Caco-2 (cell line): ENCODE data around the gene OCEL1. TPM values are rescaled to one million over a fixed set of nuclear protein-coding genes. Genes with fewer than 3 reads are reported as not detected.

Source experiments
- Bru-seq: library from RNA; stranded (reverse); fragments of 400-500 nt; gene quantifications from one replicate; lab custom pipeline; 2021; lab: Mats Ljungman, UMichigan
- BruChase-seq, 2 experiments: library from RNA; stranded (reverse); fragments of 400-500 nt; gene quantifications; one replicate each; lab custom pipeline; 2021; lab: Mats Ljungman, UMichigan
- BruUV-seq: library from RNA; stranded (reverse); fragments of 400-500 nt; replicated peaks from 2 replicates; lab custom pipeline; 2021; lab: Mats Ljungman, UMichigan
- CTCF ChIA-PET: fragments of 300-600 bp; sonication (Branson Sonifier 250); formaldehyde crosslinking; loops from one replicate; lab custom pipeline; 2022; ENCODE audit warnings: antibody characterized with exemption; lab: Charles Lee
- POLR2A ChIA-PET: fragments of 300-600 bp; sonication (Branson Sonifier 250); formaldehyde crosslinking; loops from one replicate; lab custom pipeline; 2022; ENCODE audit warnings: antibody characterized with exemption; lab: Charles Lee
- DNase-seq, 2 experiments: peaks; one replicate each; pipeline versions ENCODE4 v3.0.0 to v3.0.0-alpha.2; 2020 to 2022
- H3K27me3 ChIP-seq: replicated peaks from 2 replicates; pipeline ENCODE4 v1.6.0; 2011; ENCODE audit warnings: low read length; ENCODE audit not compliant: control insufficient read depth, insufficient read depth
- H3K36me3 ChIP-seq: 2 replicates; pipeline ENCODE4 v1.5.1; 2011; ENCODE audit warnings: low read length; ENCODE audit not compliant: control insufficient read depth, insufficient read depth
- H3K4me1 ChIP-seq: fragments of 250-450 bp; sonication (Bioruptor Pico); 2 replicates; pipeline ENCODE4 v1.5.1; 2020; ENCODE audit warnings: mild to moderate bottlenecking
- H3K4me3 ChIP-seq: 2 replicates; pipeline ENCODE4 v1.5.1; 2011; ENCODE audit warnings: low read depth, mild to moderate bottlenecking, control low read depth, low read length
- H3K9me3 ChIP-seq: fragments of 250-450 bp; sonication (Bioruptor Pico); 2 replicates; pipeline ENCODE4 v1.5.1; 2020; ENCODE audit warnings: mild to moderate bottlenecking, moderate library complexity
- H3K27ac Mint-ChIP-seq: one replicate; pipeline ENCODE4 v1.8.0; 2022; ENCODE audit warnings: mixed read lengths; ENCODE audit not compliant: unreplicated experiment
- H3K27me3 Mint-ChIP-seq: one replicate; pipeline ENCODE4 v1.8.0; 2022; ENCODE audit warnings: mixed read lengths; ENCODE audit not compliant: insufficient read depth, unreplicated experiment
- H3K36me3 Mint-ChIP-seq: one replicate; pipeline ENCODE4 v1.8.0; 2022; ENCODE audit warnings: mild to moderate bottlenecking, mixed read lengths; ENCODE audit not compliant: insufficient read depth, unreplicated experiment
- H3K4me1 Mint-ChIP-seq: one replicate; pipeline ENCODE4 v1.8.0; 2022; ENCODE audit warnings: low read depth, mixed read lengths; ENCODE audit not compliant: unreplicated experiment
- H3K4me3 Mint-ChIP-seq: one replicate; pipeline ENCODE4 v1.8.0; 2022; ENCODE audit warnings: mild to moderate bottlenecking, moderate library complexity, mixed read lengths; ENCODE audit not compliant: unreplicated experiment
- H3K9me3 Mint-ChIP-seq: one replicate; pipeline ENCODE4 v1.8.0; 2022; ENCODE audit warnings: mixed read lengths; ENCODE audit not compliant: unreplicated experiment
- CTCF ChIP-seq, 2 experiments: fragments of 200-600 bp in 1 of 2; IDR thresholded peaks; 1 replicate in 1 of 2; 2 replicates in 1 of 2; pipeline versions ENCODE4 v1.5.1 to v1.8.0; 2011 to 2022; ENCODE audit warnings: antibody characterized with exemption in 1 of 2, control low read depth in 1 of 2, inconsistent platforms in 1 of 2, low read depth in 1 of 2, low read length in 1 of 2, mild to moderate bottlenecking in 1 of 2, moderate library complexity in 1 of 2; ENCODE audit not compliant: insufficient read depth in 1 of 2, severe bottlenecking in 1 of 2, unreplicated experiment in 1 of 2
- intact Hi-C: fragments of 100-400 bp; cut with micrococcal nuclease; formaldehyde crosslinking; loops from one replicate; pipeline ENCODE4 v1.10.0; 2022; ENCODE audit not compliant: unreplicated experiment
- long read RNA-seq: library from polyadenylated mRNA; stranded (forward); transcript quantifications from one replicate; pipeline ENCODE4 v2.0.0, GENCODE V29; 2022
- total RNA-seq: library from RNA; stranded (reverse); gene quantifications from 2 replicates; pipeline ENCODE4 v1.2.3, GENCODE V29; 2022

Gene OCEL1
- total RNA-seq (14.9 and 20.3 TPM in 2 replicates), Bru-seq, nascent RNA (percentile 55 among the genes with signal in this experiment), BruChase-seq, experiment 1, labeled RNA remaining after a 2-hour chase (percentile 63 among the genes with signal in this experiment), BruChase-seq, experiment 2, labeled RNA remaining after a 6-hour chase (percentile 70 among the genes with signal in this experiment)
- long read RNA-seq, transcript OCEL1-202 (5 exons, 1,201 nt): major isoform, 6 of 32 reads
- long read RNA-seq, partial matches to known transcripts: 10 of 32 reads
- long read RNA-seq, other reads (novel, unspliced or antisense): 9 of 32 reads

- Histone ChIP-seq H3K9me3 (no peaks in the 10 kb centered on the region), H3K4me1 (no peaks in the 10 kb centered on the region), H3K4me3 (peak within 1 kb of the TSS; percentile 74), H3K36me3 (no peaks in the 10 kb centered on the region), H3K27me3 (no peaks in the 10 kb centered on the region)
- CTCF ChIA-PET: interaction anchor here (0.6 to 1.3 kb wide), 6 partner anchors 11 to 160 kb away, joined by 3 to 10 read pairs (median 3); partner anchors contain the start of gene USE1
- no TSS peak for BruUV-seq
- POLR2A ChIA-PET: interaction anchor here (0.5 to 1.6 kb wide), 10 partner anchors 11 to 1067 kb away, joined by 3 to 35 read pairs (median 4); partner anchors contain the start of genes DDA1, NR2F6 and USE1
- Mint-ChIP-seq H3K27me3 (no peaks in the 10 kb centered on the region), H3K4me3 (peak within 1 kb of the TSS; percentile 77), H3K9me3 (no peaks in the 10 kb centered on the region), H3K36me3 (peaks cover 32% of the 10 kb centered on the region), H3K27ac (peak within 1 kb of the TSS; percentile 87), H3K4me1 (no peaks in the 10 kb centered on the region)
- intact Hi-C loops: loop anchor here (1.0 to 5.0 kb wide), 4 partner anchors 20 to 151 kb away; partner anchors contain the start of genes BABAM1, HAUS8 and MYO9B
- no peak for TF ChIP-seq CTCF (IDR thresholded peaks at IDR 0.05; ENCODE audit: insufficient read depth in 1 of 2, low read depth in 1 of 2, low read length in 1 of 2, severe bottlenecking in 1 of 2, unreplicated experiment in 1 of 2)
- peak; percentile 97 to 98 for DNase-seq
Measured at GRCh38 chr19:17226002-17226933, at the start of gene OCEL1. Gene OCEL1, plus strand, starts transcription at chr19:17226226. Its CDS starts 22 bp downstream, at chr19:17226248.

GRCh38 chr19:17178291-17178690, 47.7 kb upstream of the OCEL1 start:
- H3K4me1 Mint-ChIP-seq: peaks cover 2% of the 10 kb centered on the region
- no peaks in the 10 kb centered on the region for H3K9me3 ChIP-seq
- CTCF ChIA-PET: no interaction called here
- H3K4me3 ChIP-seq: no peak overlapping the region
- no peak overlapping the region for H3K4me3 Mint-ChIP-seq
- no peaks in the 10 kb centered on the region for H3K4me1 ChIP-seq
- intact Hi-C loops: no loop called here
- no peaks in the 10 kb centered on the region for H3K9me3 Mint-ChIP-seq
- no peaks in the 10 kb centered on the region for H3K27me3 ChIP-seq
- H3K36me3 ChIP-seq: no peaks in the 10 kb centered on the region
- H3K27me3 Mint-ChIP-seq: no peaks in the 10 kb centered on the region
- no peak overlapping the region for H3K27ac Mint-ChIP-seq
- POLR2A ChIA-PET: no interaction called here
- no TSS peak for BruUV-seq
- peaks cover 30% of the 10 kb centered on the region for H3K36me3 Mint-ChIP-seq
- no peak for DNase-seq
- TF ChIP-seq CTCF (IDR thresholded peaks at IDR 0.05; ENCODE audit: insufficient read depth in 1 of 2, low read depth in 1 of 2, low read length in 1 of 2, severe bottlenecking in 1 of 2, unreplicated experiment in 1 of 2): no peak
